Adrenal gland (tissue), 12 donors: Measurements from ENCODE around the gene KRTAP10-7. TPM values are rescaled to one million over a fixed set of nuclear protein-coding genes. Genes with fewer than 3 reads are reported as not detected.

Experiments
- polyA plus RNA-seq, 3 donors: library from polyadenylated mRNA; stranded (reverse); fragments of 200-250 nt in 2 of 3; fragments of 350-450 nt in 1 of 3; fragmentation: Illumina TruSeq in 1 of 3; extraction: RNeasy Lipid Tissue Mini Kit (QIAGEN cat#74804) in 1 of 3; gene quantifications; one replicate each; pipeline ENCODE4 v1.2.3, GENCODE V29; 2013 to 2014
- total RNA-seq, 9 donors: library from RNA; depleted of rRNA in 4 of 9; stranded (reverse); fragments of >200 nt in 4 of 9; fragments of 120-200 nt in 1 of 9; fragmentation: NEBNext Ultra II Directional in 1 of 9; extraction: Animal tissue kit (Norgen Biotek cat#: 25700) in 1 of 9; gene quantifications; one replicate each; pipeline versions ENCODE4 v1.1.0 to v1.2.4, GENCODE V29; 2013 to 2023
- donor health status: healthy with polysubstance abuse.
- donor health status: Bipolar disorder and iron deficiency.
- donor health status: DM: yes; HTN: yes; CAD: no.
- donor health status: DM: no; HTN: no; CAD: no.
- donor health status: DM: no; HTN: no; CAD: no.
- donor health status: DM: yes; HTN: yes; CAD: no.

The KRTAP10-7 gene
- total and polyA plus RNA-seq, 12 donors, result not detected

Other genes with a start within 250 kb of the KRTAP10-7 start
- 10 to 100 TPM in 5 of 9 donors, 1 to 10 TPM in 4; 1.9 to 16.0 (median 10.9) TPM for gene TRPM2, start 247.0 kb upstream of the KRTAP10-7 start, total RNA-seq
- 10 to 100 TPM in 2 of 3 donors, 1 to 10 TPM in 1; 1.5 to 28.3 (median 17.3) TPM for gene TRPM2, start 247.0 kb upstream of the KRTAP10-7 start, polyA plus RNA-seq
- gene LRRC3, start 145.1 kb upstream of the KRTAP10-7 start, total RNA-seq, result 1 to 10 TPM in 7 of 9 donors, under 1 TPM in 2; 0.67 to 3.2 (median 2.3) TPM
- gene LRRC3, start 145.1 kb upstream of the KRTAP10-7 start, polyA plus RNA-seq, result 1 to 10 TPM in 2 of 3 donors, under 1 TPM in 1; 0.97 to 1.9 (median 1.0) TPM
- gene KRTAP10-1, start 60.4 kb upstream of the KRTAP10-7 start, total RNA-seq, result not detected
- not detected for gene KRTAP10-1, start 60.4 kb upstream of the KRTAP10-7 start, polyA plus RNA-seq
- gene KRTAP10-2, start 49.1 kb upstream of the KRTAP10-7 start, total RNA-seq, result not detected
- not detected for gene KRTAP10-2, start 49.1 kb upstream of the KRTAP10-7 start, polyA plus RNA-seq
- not detected for gene KRTAP10-3, start 41.8 kb upstream of the KRTAP10-7 start, total RNA-seq
- not detected for gene KRTAP10-3, start 41.8 kb upstream of the KRTAP10-7 start, polyA plus RNA-seq
- gene KRTAP10-4, start 26.9 kb upstream of the KRTAP10-7 start, total RNA-seq, result not detected
- not detected for gene KRTAP10-4, start 26.9 kb upstream of the KRTAP10-7 start, polyA plus RNA-seq
- gene KRTAP10-5, start 20.0 kb upstream of the KRTAP10-7 start, total RNA-seq, result not detected
- gene KRTAP10-5, start 20.0 kb upstream of the KRTAP10-7 start, polyA plus RNA-seq, result not detected
- not detected for gene KRTAP10-6, start 8.1 kb upstream of the KRTAP10-7 start, total RNA-seq
- gene KRTAP10-6, start 8.1 kb upstream of the KRTAP10-7 start, polyA plus RNA-seq, result not detected
- not detected for gene KRTAP10-8, start 11.5 kb downstream of the KRTAP10-7 start, total RNA-seq
- gene KRTAP10-8, start 11.5 kb downstream of the KRTAP10-7 start, polyA plus RNA-seq, result not detected
- gene KRTAP10-9, start 26.5 kb downstream of the KRTAP10-7 start, total RNA-seq, result not detected
- not detected for gene KRTAP10-9, start 26.5 kb downstream of the KRTAP10-7 start, polyA plus RNA-seq
- not detected for gene KRTAP10-10, start 36.8 kb downstream of the KRTAP10-7 start, total RNA-seq
- gene KRTAP10-10, start 36.8 kb downstream of the KRTAP10-7 start, polyA plus RNA-seq, result not detected
- gene KRTAP10-11, start 45.8 kb downstream of the KRTAP10-7 start, total RNA-seq, result not detected
- not detected for gene KRTAP10-11, start 45.8 kb downstream of the KRTAP10-7 start, polyA plus RNA-seq
- not detected for gene KRTAP12-4, start 54.1 kb downstream of the KRTAP10-7 start, total RNA-seq
- not detected for gene KRTAP12-4, start 54.1 kb downstream of the KRTAP10-7 start, polyA plus RNA-seq
- not detected for gene KRTAP12-3, start 57.3 kb downstream of the KRTAP10-7 start, total RNA-seq
- gene KRTAP12-3, start 57.3 kb downstream of the KRTAP10-7 start, polyA plus RNA-seq, result not detected
- gene KRTAP12-2, start 66.3 kb downstream of the KRTAP10-7 start, total RNA-seq, result not detected
- gene KRTAP12-2, start 66.3 kb downstream of the KRTAP10-7 start, polyA plus RNA-seq, result not detected
- gene KRTAP12-1, start 81.6 kb downstream of the KRTAP10-7 start, total RNA-seq, result not detected
- gene KRTAP12-1, start 81.6 kb downstream of the KRTAP10-7 start, polyA plus RNA-seq, result not detected
- gene KRTAP10-12, start 96.6 kb downstream of the KRTAP10-7 start, total RNA-seq, result not detected
- not detected for gene KRTAP10-12, start 96.6 kb downstream of the KRTAP10-7 start, polyA plus RNA-seq
- gene TSPEAR, start 111.0 kb downstream of the KRTAP10-7 start, total RNA-seq, result not detected
- not detected for gene TSPEAR, start 111.0 kb downstream of the KRTAP10-7 start, polyA plus RNA-seq
- gene UBE2G2, start 201.2 kb downstream of the KRTAP10-7 start, total RNA-seq, result 10 to 100 TPM; 50.8 to 99.9 (median 74.0) TPM
- 10 to 100 TPM; 44.8 to 72.8 (median 63.7) TPM for gene UBE2G2, start 201.2 kb downstream of the KRTAP10-7 start, polyA plus RNA-seq
- gene SUMO3, start 217.5 kb downstream of the KRTAP10-7 start, total RNA-seq, result 10 to 100 TPM; 61.1 to 92.3 (median 79.4) TPM
- 10 to 100 TPM; 21.1 to 70.6 (median 36.4) TPM for gene SUMO3, start 217.5 kb downstream of the KRTAP10-7 start, polyA plus RNA-seq